HEK293 (cell line): Measurements from ENCODE around the gene RIMS4.

Experiments used
- CTCF ChIA-PET: fragments of 350-600 bp; formaldehyde crosslinking; extraction: SDS; loops from one replicate; lab custom pipeline; 2021; ENCODE audit warnings: antibody characterized with exemption; lab: Yijun Ruan, JAX
- POLR2A ChIA-PET: fragments of 300-600 bp; formaldehyde crosslinking; extraction: SDS; loops from one replicate; lab custom pipeline; 2020; ENCODE audit warnings: antibody characterized with exemption, inconsistent platforms; lab: Yijun Ruan, JAX
- H3K27ac ChIP-seq: fragments of 200-500 bp; sonication (Bioruptor generic); 2 replicates; pipeline ENCODE4 v1.5.1; 2014; ENCODE audit warnings: low read depth, low read length, control low read depth, inconsistent platforms; ENCODE audit errors: extremely low read depth
- H3K36me3 ChIP-seq, 2 experiments: fragments of 200-500 bp in 1 of 2; sonication (Bioruptor generic) in 1 of 2; 1 replicate in 1 of 2; 2 replicates in 1 of 2; pipeline ENCODE4 v1.5.1; 2014 to 2017; ENCODE audit warnings: inconsistent platforms in 2 of 2, low read length in 2 of 2; ENCODE audit not compliant: control insufficient read depth in 2 of 2, insufficient read depth in 1 of 2
- H3K4me1 ChIP-seq: fragments of 200-500 bp; sonication (Bioruptor generic); 2 replicates; pipeline ENCODE4 v1.5.1; 2014; ENCODE audit warnings: mild to moderate bottlenecking, low read length, inconsistent platforms; ENCODE audit not compliant: control insufficient read depth, insufficient read depth
- H3K4me3 ChIP-seq: 2 replicates; pipeline ENCODE4 v1.5.1; 2011; ENCODE audit warnings: low read depth, mild to moderate bottlenecking, control low read depth, low read length, moderate library complexity
- H3K9me3 ChIP-seq: fragments of 200-500 bp; sonication (Bioruptor generic); 2 replicates; pipeline ENCODE4 v1.5.1; 2014; ENCODE audit warnings: low read depth, low read length, inconsistent platforms; ENCODE audit not compliant: control insufficient read depth, insufficient read depth
- FEZF1 ChIP-seq: fragments of 450-650 bp; formaldehyde crosslinking; IDR thresholded peaks from 2 replicates; pipeline ENCODE4 v1.5.1; 2016; ENCODE audit warnings: missing biosample characterization, missing genetic modification characterization
- GFI1B ChIP-seq: fragments of 450-650 bp; formaldehyde crosslinking; IDR thresholded peaks from 2 replicates; pipeline ENCODE4 v1.5.1; 2016; ENCODE audit warnings: missing biosample characterization, missing genetic modification characterization
- HOXC10 ChIP-seq: sonication (generic); formaldehyde crosslinking; IDR thresholded peaks from 2 replicates; pipeline ENCODE4 v1.8.1; 2023; ENCODE audit warnings: mild to moderate bottlenecking, missing genetic modification reagents
- PRDM1 ChIP-seq: fragments of 450-650 bp; formaldehyde crosslinking; IDR thresholded peaks from 2 replicates; pipeline ENCODE4; 2016; ENCODE audit warnings: missing biosample characterization, missing genetic modification characterization
- SP2 ChIP-seq: fragments of 450-650 bp; formaldehyde crosslinking; IDR thresholded peaks from 2 replicates; pipeline ENCODE4 v1.5.1; 2016; ENCODE audit warnings: missing biosample characterization, missing genetic modification characterization
- SP7 ChIP-seq: fragments of 450-650 bp; formaldehyde crosslinking; IDR thresholded peaks from 2 replicates; pipeline ENCODE4 v1.5.1; 2016; ENCODE audit warnings: missing biosample characterization, missing genetic modification characterization
- ZBTB1 ChIP-seq: fragments of 450-650 bp; formaldehyde crosslinking; IDR thresholded peaks from 2 replicates; pipeline ENCODE4 v1.5.1; 2016; ENCODE audit warnings: missing biosample characterization, missing genetic modification characterization
- ZFP41 ChIP-seq: fragments of 450-650 bp; formaldehyde crosslinking; IDR thresholded peaks from 2 replicates; pipeline ENCODE4 v1.5.1; 2016; ENCODE audit warnings: missing biosample characterization, missing genetic modification characterization, borderline replicate concordance
- ZNF214 ChIP-seq: fragments of 450-650 bp; formaldehyde crosslinking; IDR thresholded peaks from 2 replicates; pipeline ENCODE4 v1.5.1; 2017; ENCODE audit warnings: missing biosample characterization, mild to moderate bottlenecking, missing genetic modification characterization, borderline replicate concordance
- ZNF23 ChIP-seq: fragments of 450-650 bp; formaldehyde crosslinking; IDR thresholded peaks from 2 replicates; pipeline ENCODE4 v1.5.1; 2016; ENCODE audit warnings: missing biosample characterization, missing genetic modification characterization, borderline replicate concordance
- ZNF341 ChIP-seq: fragments of 450-650 bp; formaldehyde crosslinking; IDR thresholded peaks from 2 replicates; pipeline ENCODE4; 2016; ENCODE audit warnings: low read depth, missing biosample characterization, missing genetic modification characterization
- ZNF626 ChIP-seq: fragments of 450-650 bp; sonication (Bioruptor Pico); formaldehyde crosslinking; IDR thresholded peaks from 2 replicates; pipeline ENCODE4 v1.5.1; 2018; ENCODE audit warnings: missing biosample characterization, missing genetic modification characterization, inconsistent platforms
- ZNF654 ChIP-seq: fragments of 450-650 bp; formaldehyde crosslinking; IDR thresholded peaks from 2 replicates; pipeline ENCODE4 v1.5.1; 2016; ENCODE audit warnings: low read depth, missing biosample characterization, missing genetic modification characterization
- TF ChIP-seq, protein P1 (sequence below): fragments of 450-650 bp; IDR thresholded peaks from 2 replicates; pipeline ENCODE4 v1.5.1; 2018; ENCODE audit warnings: missing biosample characterization, mild to moderate bottlenecking, missing genetic modification characterization
- TF ChIP-seq, protein P2 (sequence below): fragments of 450-650 bp; formaldehyde crosslinking; IDR thresholded peaks from 2 replicates; pipeline ENCODE4 v1.5.0; 2017; ENCODE audit warnings: missing biosample characterization, missing genetic modification characterization, borderline replicate concordance
- TF ChIP-seq, protein P3 (sequence below): fragments of 450-650 bp; formaldehyde crosslinking; IDR thresholded peaks from 2 replicates; pipeline ENCODE4 v1.5.1; 2016; ENCODE audit warnings: missing biosample characterization, missing genetic modification characterization
- TF ChIP-seq, protein P4 (sequence below): fragments of 450-650 bp; formaldehyde crosslinking; IDR thresholded peaks from 2 replicates; pipeline ENCODE4 v1.5.1; 2016; ENCODE audit warnings: missing biosample characterization, missing genetic modification characterization, borderline replicate concordance
- TF ChIP-seq, protein P5 (sequence below): fragments of 450-650 bp; formaldehyde crosslinking; IDR thresholded peaks from 2 replicates; pipeline ENCODE4 v1.5.1; 2016; ENCODE audit warnings: missing biosample characterization, missing genetic modification characterization

Gene RIMS4

GRCh38 chr20:44811150-44811685, 872 bp upstream of the RIMS4 start (continued):
- TF ChIP-seq, protein P1, sequence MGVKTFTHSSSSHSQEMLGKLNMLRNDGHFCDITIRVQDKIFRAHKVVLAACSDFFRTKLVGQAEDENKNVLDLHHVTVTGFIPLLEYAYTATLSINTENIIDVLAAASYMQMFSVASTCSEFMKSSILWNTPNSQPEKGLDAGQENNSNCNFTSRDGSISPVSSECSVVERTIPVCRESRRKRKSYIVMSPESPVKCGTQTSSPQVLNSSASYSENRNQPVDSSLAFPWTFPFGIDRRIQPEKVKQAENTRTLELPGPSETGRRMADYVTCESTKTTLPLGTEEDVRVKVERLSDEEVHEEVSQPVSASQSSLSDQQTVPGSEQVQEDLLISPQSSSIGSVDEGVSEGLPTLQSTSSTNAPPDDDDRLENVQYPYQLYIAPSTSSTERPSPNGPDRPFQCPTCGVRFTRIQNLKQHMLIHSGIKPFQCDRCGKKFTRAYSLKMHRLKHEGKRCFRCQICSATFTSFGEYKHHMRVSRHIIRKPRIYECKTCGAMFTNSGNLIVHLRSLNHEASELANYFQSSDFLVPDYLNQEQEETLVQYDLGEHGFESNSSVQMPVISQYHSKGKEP: no peak

DNA sequence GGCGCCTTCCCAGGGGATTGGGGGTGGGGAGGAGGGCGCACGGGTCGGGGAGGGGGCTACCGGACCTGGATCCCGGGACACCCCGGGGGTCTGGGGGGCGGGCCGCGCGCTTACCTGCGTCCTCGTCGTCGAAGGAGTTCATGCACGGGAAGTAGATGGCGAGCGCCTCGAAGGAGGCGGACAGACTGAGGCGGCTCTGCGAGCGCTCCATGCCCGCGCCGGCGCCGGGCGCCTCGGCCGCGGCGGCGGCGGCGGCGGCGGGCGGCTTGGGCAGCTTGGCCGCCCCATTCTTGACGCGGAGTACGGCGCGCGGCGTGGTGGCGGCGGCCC, 320 bp downstream of the RIMS4 start:
- TF ChIP-seq, protein P2, sequence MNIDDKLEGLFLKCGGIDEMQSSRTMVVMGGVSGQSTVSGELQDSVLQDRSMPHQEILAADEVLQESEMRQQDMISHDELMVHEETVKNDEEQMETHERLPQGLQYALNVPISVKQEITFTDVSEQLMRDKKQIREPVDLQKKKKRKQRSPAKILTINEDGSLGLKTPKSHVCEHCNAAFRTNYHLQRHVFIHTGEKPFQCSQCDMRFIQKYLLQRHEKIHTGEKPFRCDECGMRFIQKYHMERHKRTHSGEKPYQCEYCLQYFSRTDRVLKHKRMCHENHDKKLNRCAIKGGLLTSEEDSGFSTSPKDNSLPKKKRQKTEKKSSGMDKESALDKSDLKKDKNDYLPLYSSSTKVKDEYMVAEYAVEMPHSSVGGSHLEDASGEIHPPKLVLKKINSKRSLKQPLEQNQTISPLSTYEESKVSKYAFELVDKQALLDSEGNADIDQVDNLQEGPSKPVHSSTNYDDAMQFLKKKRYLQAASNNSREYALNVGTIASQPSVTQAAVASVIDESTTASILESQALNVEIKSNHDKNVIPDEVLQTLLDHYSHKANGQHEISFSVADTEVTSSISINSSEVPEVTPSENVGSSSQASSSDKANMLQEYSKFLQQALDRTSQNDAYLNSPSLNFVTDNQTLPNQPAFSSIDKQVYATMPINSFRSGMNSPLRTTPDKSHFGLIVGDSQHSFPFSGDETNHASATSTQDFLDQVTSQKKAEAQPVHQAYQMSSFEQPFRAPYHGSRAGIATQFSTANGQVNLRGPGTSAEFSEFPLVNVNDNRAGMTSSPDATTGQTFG (tag by site-specific recombination): no peak
- TF ChIP-seq, protein P3, sequence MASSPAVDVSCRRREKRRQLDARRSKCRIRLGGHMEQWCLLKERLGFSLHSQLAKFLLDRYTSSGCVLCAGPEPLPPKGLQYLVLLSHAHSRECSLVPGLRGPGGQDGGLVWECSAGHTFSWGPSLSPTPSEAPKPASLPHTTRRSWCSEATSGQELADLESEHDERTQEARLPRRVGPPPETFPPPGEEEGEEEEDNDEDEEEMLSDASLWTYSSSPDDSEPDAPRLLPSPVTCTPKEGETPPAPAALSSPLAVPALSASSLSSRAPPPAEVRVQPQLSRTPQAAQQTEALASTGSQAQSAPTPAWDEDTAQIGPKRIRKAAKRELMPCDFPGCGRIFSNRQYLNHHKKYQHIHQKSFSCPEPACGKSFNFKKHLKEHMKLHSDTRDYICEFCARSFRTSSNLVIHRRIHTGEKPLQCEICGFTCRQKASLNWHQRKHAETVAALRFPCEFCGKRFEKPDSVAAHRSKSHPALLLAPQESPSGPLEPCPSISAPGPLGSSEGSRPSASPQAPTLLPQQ (tag by site-specific recombination): no peak
- TF ChIP-seq ZNF23 (no peak), ZNF654 (tag by site-specific recombination) (no peak), ZBTB1 (tag by site-specific recombination) (no peak), GFI1B (no peak), PRDM1 (tag by site-specific recombination) (no peak), ZNF626 (tag by site-specific recombination) (no peak), HOXC10 (no peak), ZNF214 (tag by site-specific recombination) (no peak), FEZF1 (no peak), SP2 (tag by site-specific recombination) (no peak), ZFP41 (tag by site-specific recombination) (no peak), ZNF341 (tag by site-specific recombination) (no peak), SP7 (tag by site-specific recombination) (no peak)
- TF ChIP-seq, protein P4, sequence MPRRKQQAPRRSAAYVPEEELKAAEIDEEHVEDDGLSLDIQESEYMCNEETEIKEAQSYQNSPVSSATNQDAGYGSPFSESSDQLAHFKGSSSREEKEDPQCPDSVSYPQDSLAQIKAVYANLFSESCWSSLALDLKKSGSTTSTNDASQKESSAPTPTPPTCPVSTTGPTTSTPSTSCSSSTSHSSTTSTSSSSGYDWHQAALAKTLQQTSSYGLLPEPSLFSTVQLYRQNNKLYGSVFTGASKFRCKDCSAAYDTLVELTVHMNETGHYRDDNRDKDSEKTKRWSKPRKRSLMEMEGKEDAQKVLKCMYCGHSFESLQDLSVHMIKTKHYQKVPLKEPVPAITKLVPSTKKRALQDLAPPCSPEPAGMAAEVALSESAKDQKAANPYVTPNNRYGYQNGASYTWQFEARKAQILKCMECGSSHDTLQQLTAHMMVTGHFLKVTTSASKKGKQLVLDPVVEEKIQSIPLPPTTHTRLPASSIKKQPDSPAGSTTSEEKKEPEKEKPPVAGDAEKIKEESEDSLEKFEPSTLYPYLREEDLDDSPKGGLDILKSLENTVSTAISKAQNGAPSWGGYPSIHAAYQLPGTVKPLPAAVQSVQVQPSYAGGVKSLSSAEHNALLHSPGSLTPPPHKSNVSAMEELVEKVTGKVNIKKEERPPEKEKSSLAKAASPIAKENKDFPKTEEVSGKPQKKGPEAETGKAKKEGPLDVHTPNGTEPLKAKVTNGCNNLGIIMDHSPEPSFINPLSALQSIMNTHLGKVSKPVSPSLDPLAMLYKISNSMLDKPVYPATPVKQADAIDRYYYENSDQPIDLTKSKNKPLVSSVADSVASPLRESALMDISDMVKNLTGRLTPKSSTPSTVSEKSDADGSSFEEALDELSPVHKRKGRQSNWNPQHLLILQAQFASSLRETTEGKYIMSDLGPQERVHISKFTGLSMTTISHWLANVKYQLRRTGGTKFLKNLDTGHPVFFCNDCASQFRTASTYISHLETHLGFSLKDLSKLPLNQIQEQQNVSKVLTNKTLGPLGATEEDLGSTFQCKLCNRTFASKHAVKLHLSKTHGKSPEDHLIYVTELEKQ (tag by site-specific recombination): no peak
- TF ChIP-seq, protein P5, sequence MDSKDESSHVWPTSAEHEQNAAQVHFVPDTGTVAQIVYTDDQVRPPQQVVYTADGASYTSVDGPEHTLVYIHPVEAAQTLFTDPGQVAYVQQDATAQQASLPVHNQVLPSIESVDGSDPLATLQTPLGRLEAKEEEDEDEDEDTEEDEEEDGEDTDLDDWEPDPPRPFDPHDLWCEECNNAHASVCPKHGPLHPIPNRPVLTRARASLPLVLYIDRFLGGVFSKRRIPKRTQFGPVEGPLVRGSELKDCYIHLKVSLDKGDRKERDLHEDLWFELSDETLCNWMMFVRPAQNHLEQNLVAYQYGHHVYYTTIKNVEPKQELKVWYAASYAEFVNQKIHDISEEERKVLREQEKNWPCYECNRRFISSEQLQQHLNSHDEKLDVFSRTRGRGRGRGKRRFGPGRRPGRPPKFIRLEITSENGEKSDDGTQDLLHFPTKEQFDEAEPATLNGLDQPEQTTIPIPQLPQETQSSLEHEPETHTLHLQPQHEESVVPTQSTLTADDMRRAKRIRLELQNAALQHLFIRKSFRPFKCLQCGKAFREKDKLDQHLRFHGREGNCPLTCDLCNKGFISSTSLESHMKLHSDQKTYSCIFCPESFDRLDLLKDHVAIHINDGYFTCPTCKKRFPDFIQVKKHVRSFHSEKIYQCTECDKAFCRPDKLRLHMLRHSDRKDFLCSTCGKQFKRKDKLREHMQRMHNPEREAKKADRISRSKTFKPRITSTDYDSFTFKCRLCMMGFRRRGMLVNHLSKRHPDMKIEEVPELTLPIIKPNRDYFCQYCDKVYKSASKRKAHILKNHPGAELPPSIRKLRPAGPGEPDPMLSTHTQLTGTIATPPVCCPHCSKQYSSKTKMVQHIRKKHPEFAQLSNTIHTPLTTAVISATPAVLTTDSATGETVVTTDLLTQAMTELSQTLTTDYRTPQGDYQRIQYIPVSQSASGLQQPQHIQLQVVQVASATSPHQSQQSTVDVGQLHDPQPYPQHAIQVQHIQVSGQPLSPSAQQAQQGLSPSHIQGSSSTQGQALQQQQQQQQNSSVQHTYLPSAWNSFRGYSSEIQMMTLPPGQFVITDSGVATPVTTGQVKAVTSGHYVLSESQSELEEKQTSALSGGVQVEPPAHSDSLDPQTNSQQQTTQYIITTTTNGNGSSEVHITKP (tag by site-specific recombination): no peak
- Histone ChIP-seq H3K36me3 (no peaks in the 10 kb centered on the region), H3K27ac (no peak overlapping the region), H3K4me1 (no peaks in the 10 kb centered on the region), H3K4me3 (peak overlapping the region; percentile 37), H3K9me3 (no peaks in the 10 kb centered on the region)
- CTCF ChIA-PET: no interaction called here
- POLR2A ChIA-PET: no interaction called here
